ENCODE results near the gene NCKAP5L.
"Not testable (repeated sequence)": the region's sequence is repeated elsewhere in the genome, so short reads cannot be mapped to it uniquely, and the experiment has no call there.

NCKAP5L gene

GRCh38 chr12:49784756-49785409 lies 43.3 kb downstream of the NCKAP5L start:
- H3K27me3 ChIP-seq (ENCODE audit: insufficient read depth, low read length) = no peaks in the 10 kb centered on the region
- no peak overlapping the region for H3K4me3 ChIP-seq (ENCODE audit: low read length)
- no peaks in the 10 kb centered on the region for H3K9me3 ChIP-seq (ENCODE audit: low read length)
- peaks cover 14% of the 10 kb centered on the region for H3K4me1 ChIP-seq (ENCODE audit: insufficient read depth, low read length)
- H2AFZ ChIP-seq (ENCODE audit: low read depth, low read length) = no peak overlapping the region
- H3K36me3 ChIP-seq (ENCODE audit: insufficient read depth, low read length) = no peaks in the 10 kb centered on the region

- H3K4me3 ChIP-seq (ENCODE audit: low read length) = no peak overlapping the region
- H3K9me3 ChIP-seq (ENCODE audit: low read length) = no peaks in the 10 kb centered on the region
- H2AFZ ChIP-seq (ENCODE audit: low read depth, low read length) = no peak overlapping the region
- no peaks in the 10 kb centered on the region for H3K27me3 ChIP-seq (ENCODE audit: insufficient read depth, low read length)
- H3K36me3 ChIP-seq (ENCODE audit: insufficient read depth, low read length) = no peaks in the 10 kb centered on the region
- peaks cover 14% of the 10 kb centered on the region for H3K4me1 ChIP-seq (ENCODE audit: insufficient read depth, low read length)
These were observed 44.1 kb downstream of the NCKAP5L start for GRCh38 chr12:49783917-49784676.

- not testable (repeated sequence) for H3K9me3 ChIP-seq (ENCODE audit: low read length); H3K27me3 ChIP-seq (ENCODE audit: insufficient read depth, low read length); H2AFZ ChIP-seq (ENCODE audit: low read depth, low read length); H3K36me3 ChIP-seq (ENCODE audit: insufficient read depth, low read length); H3K4me3 ChIP-seq (ENCODE audit: low read length)
- peaks cover 14% of the 10 kb centered on the region for H3K4me1 ChIP-seq (ENCODE audit: insufficient read depth, low read length)
These were observed 47.3 kb downstream of the NCKAP5L start for GRCh38 chr12:49780914-49781313.

GRCh38 chr12:49779581-49779980 lies 48.6 kb downstream of the NCKAP5L start:
- no peak overlapping the region for H2AFZ ChIP-seq (ENCODE audit: low read depth, low read length)
- H3K9me3 ChIP-seq (ENCODE audit: low read length) = no peaks in the 10 kb centered on the region
- peaks cover 13% of the 10 kb centered on the region for H3K4me1 ChIP-seq (ENCODE audit: insufficient read depth, low read length)
- no peaks in the 10 kb centered on the region for H3K36me3 ChIP-seq (ENCODE audit: insufficient read depth, low read length)
- H3K4me3 ChIP-seq (ENCODE audit: low read length) = no peak overlapping the region
- H3K27me3 ChIP-seq (ENCODE audit: insufficient read depth, low read length) = no peaks in the 10 kb centered on the region

GRCh38 chr12:49777800-49778748 lies 50.1 kb downstream of the NCKAP5L start:
- no peak overlapping the region for H2AFZ ChIP-seq (ENCODE audit: low read depth, low read length)
- H3K36me3 ChIP-seq (ENCODE audit: insufficient read depth, low read length) = no peaks in the 10 kb centered on the region
- H3K4me3 ChIP-seq (ENCODE audit: low read length) = no peak overlapping the region
- H3K9me3 ChIP-seq (ENCODE audit: low read length) = no peaks in the 10 kb centered on the region
- no peaks in the 10 kb centered on the region for H3K4me1 ChIP-seq (ENCODE audit: insufficient read depth, low read length)
- no peaks in the 10 kb centered on the region for H3K27me3 ChIP-seq (ENCODE audit: insufficient read depth, low read length)

GRCh38 chr12:49777341-49777740 lies 50.9 kb downstream of the NCKAP5L start:
- H3K36me3 ChIP-seq (ENCODE audit: insufficient read depth, low read length) = no peaks in the 10 kb centered on the region
- no peaks in the 10 kb centered on the region for H3K27me3 ChIP-seq (ENCODE audit: insufficient read depth, low read length)
- H2AFZ ChIP-seq (ENCODE audit: low read depth, low read length) = no peak overlapping the region
- H3K4me1 ChIP-seq (ENCODE audit: insufficient read depth, low read length) = no peaks in the 10 kb centered on the region
- H3K9me3 ChIP-seq (ENCODE audit: low read length) = no peaks in the 10 kb centered on the region
- H3K4me3 ChIP-seq (ENCODE audit: low read length) = no peak overlapping the region

- Histone ChIP-seq H2AFZ (ENCODE audit: low read depth, low read length) (no peak overlapping the region), H3K4me3 (ENCODE audit: low read length) (no peak overlapping the region), H3K9me3 (ENCODE audit: low read length) (no peaks in the 10 kb centered on the region), H3K36me3 (ENCODE audit: insufficient read depth, low read length) (no peaks in the 10 kb centered on the region), H3K4me1 (ENCODE audit: insufficient read depth, low read length) (no peaks in the 10 kb centered on the region), H3K27me3 (ENCODE audit: insufficient read depth, low read length) (no peaks in the 10 kb centered on the region)
These were observed 51.4 kb downstream of the NCKAP5L start for GRCh38 chr12:49776858-49777257.

GRCh38 chr12:49776413-49776812 lies 51.8 kb downstream of the NCKAP5L start:
- Histone ChIP-seq H2AFZ (ENCODE audit: low read depth, low read length) (no peak overlapping the region), H3K4me3 (ENCODE audit: low read length) (no peak overlapping the region), H3K4me1 (ENCODE audit: insufficient read depth, low read length) (no peaks in the 10 kb centered on the region), H3K36me3 (ENCODE audit: insufficient read depth, low read length) (no peaks in the 10 kb centered on the region), H3K9me3 (ENCODE audit: low read length) (no peaks in the 10 kb centered on the region), H3K27me3 (ENCODE audit: insufficient read depth, low read length) (no peaks in the 10 kb centered on the region)

GRCh38 chr12:49773102-49773501 lies 55.1 kb downstream of the NCKAP5L start:
- H3K27me3 ChIP-seq (ENCODE audit: insufficient read depth, low read length); H3K9me3 ChIP-seq (ENCODE audit: low read length); H3K4me1 ChIP-seq (ENCODE audit: insufficient read depth, low read length): not testable (repeated sequence)

GRCh38 chr12:49767333-49767732 lies 60.9 kb downstream of the NCKAP5L start:
- Histone ChIP-seq H3K36me3 (ENCODE audit: insufficient read depth, low read length) (peaks cover 28% of the 10 kb centered on the region), H3K4me1 (ENCODE audit: insufficient read depth, low read length) (no peaks in the 10 kb centered on the region), H2AFZ (ENCODE audit: low read depth, low read length) (no peak overlapping the region), H3K27me3 (ENCODE audit: insufficient read depth, low read length) (no peaks in the 10 kb centered on the region), H3K4me3 (ENCODE audit: low read length) (no peak overlapping the region), H3K9me3 (ENCODE audit: low read length) (no peaks in the 10 kb centered on the region)

More at GRCh38 chr12:49773102-49773501, 55.1 kb downstream of the NCKAP5L start:
- not testable (repeated sequence) for H2AFZ ChIP-seq (ENCODE audit: low read depth, low read length); H3K36me3 ChIP-seq (ENCODE audit: insufficient read depth, low read length); H3K4me3 ChIP-seq (ENCODE audit: low read length)

GRCh38 chr12:49766115-49766455 lies 62.1 kb downstream of the NCKAP5L start:
- Histone ChIP-seq H3K36me3 (ENCODE audit: insufficient read depth, low read length) (peaks cover 40% of the 10 kb centered on the region), H3K27me3 (ENCODE audit: insufficient read depth, low read length) (no peaks in the 10 kb centered on the region), H3K4me3 (ENCODE audit: low read length) (no peak overlapping the region), H3K4me1 (ENCODE audit: insufficient read depth, low read length) (no peaks in the 10 kb centered on the region), H3K9me3 (ENCODE audit: low read length) (no peaks in the 10 kb centered on the region), H2AFZ (ENCODE audit: low read depth, low read length) (no peak overlapping the region)

- Histone ChIP-seq H3K4me3 (ENCODE audit: low read length) (no peak overlapping the region), H3K4me1 (ENCODE audit: insufficient read depth, low read length) (no peaks in the 10 kb centered on the region), H3K9me3 (ENCODE audit: low read length) (no peaks in the 10 kb centered on the region), H3K36me3 (ENCODE audit: insufficient read depth, low read length) (peaks cover 56% of the 10 kb centered on the region), H2AFZ (ENCODE audit: low read depth, low read length) (no peak overlapping the region), H3K27me3 (ENCODE audit: insufficient read depth, low read length) (no peaks in the 10 kb centered on the region)
These were observed 64.1 kb downstream of the NCKAP5L start for GRCh38 chr12:49764126-49764525.

GRCh38 chr12:49763006-49763591 lies 65.1 kb downstream of the NCKAP5L start:
- no peaks in the 10 kb centered on the region for H3K27me3 ChIP-seq (ENCODE audit: insufficient read depth, low read length)
- no peak overlapping the region for H3K4me3 ChIP-seq (ENCODE audit: low read length)
- H2AFZ ChIP-seq (ENCODE audit: low read depth, low read length) = no peak overlapping the region
- H3K9me3 ChIP-seq (ENCODE audit: low read length) = no peaks in the 10 kb centered on the region
- no peaks in the 10 kb centered on the region for H3K4me1 ChIP-seq (ENCODE audit: insufficient read depth, low read length)
- H3K36me3 ChIP-seq (ENCODE audit: insufficient read depth, low read length) = peaks cover 66% of the 10 kb centered on the region
